Type B pancreatic cell (in vitro differentiated cells): ENCODE results near the gene BRD3OS. TPM values are rescaled to one million over a fixed set of nuclear protein-coding genes. Genes with fewer than 3 reads are reported as not detected.

Source experiments
- DNase-seq: peaks from one replicate; pipeline ENCODE4 v3.0.0; 2021; ENCODE audit warnings: mixed read lengths; ENCODE audit not compliant: unreplicated experiment; ENCODE audit errors: extremely low spot score
- H3K27ac Mint-ChIP-seq: 2 replicates; pipeline ENCODE4 v1.8.0; 2021; ENCODE audit warnings: mild to moderate bottlenecking, mixed read lengths
- H3K27me3 Mint-ChIP-seq: 2 replicates; pipeline ENCODE4 v1.8.0; 2021; ENCODE audit warnings: mixed read lengths
- H3K36me3 Mint-ChIP-seq: 2 replicates; pipeline ENCODE4 v1.8.0; 2021; ENCODE audit warnings: mixed read lengths
- H3K4me1 Mint-ChIP-seq: one replicate; pipeline ENCODE4 v1.8.0; 2021; ENCODE audit warnings: mixed read lengths; ENCODE audit not compliant: unreplicated experiment
- H3K4me3 Mint-ChIP-seq: 2 replicates; pipeline ENCODE4 v1.8.0; 2021; ENCODE audit warnings: mild to moderate bottlenecking, mixed read lengths
- H3K9me3 Mint-ChIP-seq: 2 replicates; pipeline ENCODE4 v1.8.0; 2021; ENCODE audit warnings: mixed read lengths
- total RNA-seq: library from RNA; stranded (reverse); gene quantifications from 2 replicates; pipeline ENCODE4 v1.2.1, GENCODE V29; 2021; ENCODE audit warnings: low replicate concordance
- TF ChIP-seq, protein P1 (sequence below): fragments of 200-600 bp; sonication (generic); conservative IDR thresholded peaks from 2 replicates; pipeline ENCODE4 v1.5.0; 2021; ENCODE audit warnings: antibody characterized with exemption, mild to moderate bottlenecking

Gene BRD3OS
- total RNA-seq, 1 donor from 2014 or later: 24.0 TPM

DNA sequence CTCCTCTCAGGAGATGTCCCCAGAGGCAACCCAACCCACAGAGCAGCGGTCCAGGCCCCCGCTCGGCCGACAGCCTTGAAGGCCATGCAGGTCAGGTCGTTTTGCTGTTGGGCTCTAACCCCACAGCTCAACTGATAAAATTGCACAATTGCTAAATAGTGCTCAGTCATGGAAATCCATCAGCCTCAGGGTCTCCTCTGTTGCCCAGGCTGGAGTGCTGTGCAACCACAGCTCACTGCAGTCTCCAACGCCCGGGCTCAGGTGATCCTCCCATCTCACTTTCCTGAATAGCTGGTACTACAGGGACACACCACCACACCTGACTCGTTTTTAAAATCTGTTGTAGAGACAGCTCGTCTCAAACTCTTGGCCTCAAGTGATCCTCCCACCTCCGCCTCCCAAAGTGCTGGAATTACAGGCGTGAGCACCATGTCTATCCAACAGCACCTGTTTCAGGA lies 18.3 kb downstream of the BRD3OS start:
- H3K27me3 Mint-ChIP-seq: no peaks in the 10 kb centered on the region
- H3K4me3 Mint-ChIP-seq: no peak overlapping the region
- H3K36me3 Mint-ChIP-seq: peaks cover 17% of the 10 kb centered on the region
- DNase-seq: no peak
- TF ChIP-seq, protein P1, sequence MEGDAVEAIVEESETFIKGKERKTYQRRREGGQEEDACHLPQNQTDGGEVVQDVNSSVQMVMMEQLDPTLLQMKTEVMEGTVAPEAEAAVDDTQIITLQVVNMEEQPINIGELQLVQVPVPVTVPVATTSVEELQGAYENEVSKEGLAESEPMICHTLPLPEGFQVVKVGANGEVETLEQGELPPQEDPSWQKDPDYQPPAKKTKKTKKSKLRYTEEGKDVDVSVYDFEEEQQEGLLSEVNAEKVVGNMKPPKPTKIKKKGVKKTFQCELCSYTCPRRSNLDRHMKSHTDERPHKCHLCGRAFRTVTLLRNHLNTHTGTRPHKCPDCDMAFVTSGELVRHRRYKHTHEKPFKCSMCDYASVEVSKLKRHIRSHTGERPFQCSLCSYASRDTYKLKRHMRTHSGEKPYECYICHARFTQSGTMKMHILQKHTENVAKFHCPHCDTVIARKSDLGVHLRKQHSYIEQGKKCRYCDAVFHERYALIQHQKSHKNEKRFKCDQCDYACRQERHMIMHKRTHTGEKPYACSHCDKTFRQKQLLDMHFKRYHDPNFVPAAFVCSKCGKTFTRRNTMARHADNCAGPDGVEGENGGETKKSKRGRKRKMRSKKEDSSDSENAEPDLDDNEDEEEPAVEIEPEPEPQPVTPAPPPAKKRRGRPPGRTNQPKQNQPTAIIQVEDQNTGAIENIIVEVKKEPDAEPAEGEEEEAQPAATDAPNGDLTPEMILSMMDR: no peak
- no peaks in the 10 kb centered on the region for H3K4me1 Mint-ChIP-seq
- H3K27ac Mint-ChIP-seq: no peak overlapping the region
- H3K9me3 Mint-ChIP-seq: no peaks in the 10 kb centered on the region

DNA sequence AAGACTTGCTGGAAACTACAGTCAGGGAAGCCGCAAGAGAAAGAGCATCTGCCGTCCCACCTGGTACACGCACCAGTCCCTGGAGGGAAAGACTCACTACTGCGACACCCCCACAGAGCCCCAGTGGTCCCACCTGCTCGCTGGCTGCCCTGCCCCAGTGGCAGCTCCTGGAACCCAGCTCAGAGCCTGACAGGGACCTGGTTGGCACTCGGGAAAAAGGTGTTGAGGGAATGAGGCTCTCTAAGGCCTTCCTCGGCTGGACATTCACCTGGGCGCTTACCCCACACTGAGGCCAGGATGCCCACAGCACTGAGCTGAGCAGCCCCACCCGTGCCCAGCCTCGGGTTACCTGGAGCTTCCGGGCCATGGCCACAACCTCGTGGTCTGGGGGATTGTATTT lies 19.7 kb downstream of the BRD3OS start:
- peaks cover 3% of the 10 kb centered on the region for H3K36me3 Mint-ChIP-seq

DNA sequence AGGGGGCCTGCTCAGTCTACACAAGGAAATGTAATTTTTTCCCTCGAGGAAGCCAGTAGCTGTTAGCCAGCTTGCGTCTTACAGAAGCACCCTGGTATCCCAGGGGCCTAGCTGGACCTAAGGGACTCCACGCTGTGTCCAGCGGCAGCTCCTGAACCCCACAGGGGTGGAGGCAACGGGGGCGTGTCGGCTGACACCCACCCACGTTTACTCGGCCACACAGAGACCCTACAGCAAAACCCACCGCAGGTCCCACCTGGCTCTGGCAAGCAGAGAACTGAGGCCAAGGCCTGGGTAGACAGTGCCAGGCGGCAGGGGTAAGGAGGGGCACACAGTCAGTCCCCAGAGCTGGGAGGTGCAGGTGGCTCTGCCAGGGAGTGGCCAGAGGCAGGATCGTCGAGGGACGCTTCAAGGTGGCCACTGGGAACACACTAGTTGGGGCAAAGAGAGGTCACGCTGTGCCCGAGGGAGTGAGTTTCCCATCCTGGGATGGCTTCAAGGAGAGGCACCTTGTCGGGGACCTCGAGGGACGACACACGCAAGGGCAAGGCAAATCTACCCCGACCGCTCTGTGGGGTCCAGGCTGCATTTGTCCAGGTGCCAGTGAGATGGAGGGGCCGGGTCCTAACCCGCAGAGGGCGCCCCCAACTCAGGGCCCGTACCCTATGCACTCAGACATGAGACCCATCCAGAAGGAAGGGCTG lies 20.7 kb downstream of the BRD3OS start:
- Mint-ChIP-seq H3K9me3 (no peaks in the 10 kb centered on the region), H3K4me1 (no peaks in the 10 kb centered on the region), H3K4me3 (no peak overlapping the region), H3K27ac (no peak overlapping the region), H3K36me3 (no peaks in the 10 kb centered on the region), H3K27me3 (no peaks in the 10 kb centered on the region)
- TF ChIP-seq, protein P1: no peak
- no peak for DNase-seq

More for the DNA sequence above, 19.7 kb downstream of the BRD3OS start:
- H3K4me3 Mint-ChIP-seq: no peak overlapping the region
- H3K9me3 Mint-ChIP-seq: no peaks in the 10 kb centered on the region
- TF ChIP-seq, protein P1: no peak
- no peaks in the 10 kb centered on the region for H3K27me3 Mint-ChIP-seq
- DNase-seq: no peak
- H3K4me1 Mint-ChIP-seq: no peaks in the 10 kb centered on the region
- no peak overlapping the region for H3K27ac Mint-ChIP-seq

DNA sequence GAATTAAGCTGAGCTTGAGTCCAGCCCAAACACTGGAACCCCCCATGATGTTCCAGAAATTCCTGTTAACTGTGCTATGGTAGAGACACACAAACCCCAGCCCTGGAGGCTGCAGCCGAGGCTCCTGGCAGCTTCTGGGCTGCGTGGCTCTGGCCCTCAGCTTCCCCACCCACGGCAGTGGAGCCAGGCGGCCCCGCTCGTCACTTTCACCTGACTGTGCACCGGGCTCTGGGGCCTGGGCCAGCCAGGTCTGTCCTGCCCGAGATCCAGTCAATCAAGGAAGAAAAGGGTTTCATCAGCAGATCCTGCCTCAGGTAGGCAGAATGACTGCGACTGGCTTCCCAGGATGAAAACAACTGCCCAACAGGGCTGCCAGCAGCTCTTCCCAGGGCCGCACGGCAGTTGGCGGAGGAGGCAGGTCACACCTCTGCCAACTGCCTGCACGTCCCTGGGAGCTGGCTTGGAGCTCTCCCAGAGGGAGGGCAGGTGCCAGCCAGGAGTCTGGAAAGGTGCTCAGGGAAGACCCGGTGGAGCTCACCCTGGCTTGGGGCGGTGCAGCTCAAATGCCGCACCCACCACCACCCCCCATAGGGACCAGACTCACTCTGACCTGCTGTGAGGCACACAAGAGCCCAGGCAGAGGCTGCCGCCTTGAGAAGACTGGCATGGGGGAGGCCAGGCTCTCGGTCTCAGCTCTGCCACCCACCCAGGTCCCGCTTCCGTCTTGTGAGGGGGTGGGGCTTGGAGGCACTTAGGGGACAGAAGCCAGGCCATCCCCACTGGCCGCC lies 21.8 kb downstream of the BRD3OS start:
- Mint-ChIP-seq H3K27ac (no peak overlapping the region), H3K9me3 (no peaks in the 10 kb centered on the region), H3K4me1 (no peaks in the 10 kb centered on the region), H3K27me3 (no peaks in the 10 kb centered on the region), H3K36me3 (no peaks in the 10 kb centered on the region), H3K4me3 (no peak overlapping the region)
- DNase-seq: no peak
- TF ChIP-seq, protein P1: no peak

DNA sequence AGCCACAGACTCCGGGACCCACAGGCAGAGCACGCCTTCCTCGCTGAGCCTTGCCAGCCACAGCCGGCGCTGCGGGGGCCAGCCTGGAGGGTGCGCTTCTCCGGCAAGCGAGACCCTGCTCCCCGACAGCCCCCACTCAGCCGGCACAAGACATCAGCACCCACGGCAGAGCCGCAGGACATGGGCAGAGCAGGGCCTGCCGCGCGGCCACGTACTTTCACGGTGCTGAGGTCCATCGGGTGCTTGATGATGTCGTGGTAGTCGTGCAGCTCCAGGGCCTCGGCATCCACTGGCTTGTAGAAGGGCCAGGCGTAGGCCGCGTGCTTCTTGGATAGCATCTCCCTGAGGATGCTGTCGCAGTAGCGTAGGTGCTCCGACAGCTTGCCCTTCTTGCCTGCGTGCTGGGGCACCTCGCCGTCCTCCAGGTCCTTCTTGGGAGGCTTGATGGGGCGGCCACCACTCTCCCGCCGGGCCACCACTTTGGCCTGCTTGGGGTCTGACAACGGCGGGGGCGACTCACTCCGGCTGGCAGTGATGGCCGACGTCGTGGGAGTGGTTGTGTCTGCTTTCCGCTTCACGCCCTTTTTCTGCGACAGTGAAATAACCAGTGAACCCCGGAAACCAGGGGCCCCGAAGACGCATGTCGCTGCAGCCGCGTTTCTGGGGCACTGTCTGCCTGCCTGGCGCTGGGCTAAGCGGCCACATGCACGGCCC lies 22.7 kb downstream of the BRD3OS start:
- no peak overlapping the region for H3K4me3 Mint-ChIP-seq
- TF ChIP-seq, protein P1: no peak
- H3K27me3 Mint-ChIP-seq: no peaks in the 10 kb centered on the region
- no peaks in the 10 kb centered on the region for H3K9me3 Mint-ChIP-seq
- H3K4me1 Mint-ChIP-seq: no peaks in the 10 kb centered on the region
- H3K27ac Mint-ChIP-seq: no peak overlapping the region
- DNase-seq: no peak
- H3K36me3 Mint-ChIP-seq: no peaks in the 10 kb centered on the region
